ENCODE results near the gene SPON2.

SPON2 gene

DNA sequence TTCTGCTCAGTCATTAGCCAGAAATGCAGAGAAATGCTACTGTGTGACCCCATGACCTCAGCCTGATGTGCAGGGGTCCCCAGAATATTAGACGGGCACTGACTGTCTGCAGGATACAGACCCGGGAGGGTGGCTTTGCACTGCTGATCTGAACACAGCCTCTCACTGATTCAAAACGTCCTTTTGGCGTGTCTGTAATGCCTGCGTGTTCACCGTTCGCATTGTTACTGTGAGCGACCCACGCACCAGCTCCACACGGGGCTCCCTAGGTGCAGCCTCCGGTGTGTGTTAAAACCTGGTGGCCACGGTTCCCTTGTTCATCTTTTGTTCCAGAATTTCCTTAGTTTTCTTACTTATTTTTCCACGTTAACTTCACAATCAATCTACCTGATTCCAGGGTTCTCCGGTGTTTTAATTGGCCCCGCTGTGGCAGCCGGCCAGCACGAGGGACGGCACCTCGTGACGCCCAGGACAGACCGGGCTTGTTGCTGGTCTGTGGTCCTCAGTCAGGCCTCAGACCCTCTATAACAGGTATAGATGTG is 32.0 kb upstream of the SPON2 start:
- no peak for TF ChIP-seq CTCF (IDR thresholded peaks at IDR 0.05; ENCODE audit: insufficient read depth, missing control alignments)
- FAIRE-seq (no peak), DNase-seq (ENCODE audit: insufficient read length, low spot score) (no peak)

GRCh38 chr4:1203026-1203616 is 30.7 kb upstream of the SPON2 start:
- DNase-seq (ENCODE audit: insufficient read length, low spot score), result no peak
- no peak for TF ChIP-seq CTCF (IDR thresholded peaks at IDR 0.05; ENCODE audit: insufficient read depth, missing control alignments)
- no peak for FAIRE-seq

DNA sequence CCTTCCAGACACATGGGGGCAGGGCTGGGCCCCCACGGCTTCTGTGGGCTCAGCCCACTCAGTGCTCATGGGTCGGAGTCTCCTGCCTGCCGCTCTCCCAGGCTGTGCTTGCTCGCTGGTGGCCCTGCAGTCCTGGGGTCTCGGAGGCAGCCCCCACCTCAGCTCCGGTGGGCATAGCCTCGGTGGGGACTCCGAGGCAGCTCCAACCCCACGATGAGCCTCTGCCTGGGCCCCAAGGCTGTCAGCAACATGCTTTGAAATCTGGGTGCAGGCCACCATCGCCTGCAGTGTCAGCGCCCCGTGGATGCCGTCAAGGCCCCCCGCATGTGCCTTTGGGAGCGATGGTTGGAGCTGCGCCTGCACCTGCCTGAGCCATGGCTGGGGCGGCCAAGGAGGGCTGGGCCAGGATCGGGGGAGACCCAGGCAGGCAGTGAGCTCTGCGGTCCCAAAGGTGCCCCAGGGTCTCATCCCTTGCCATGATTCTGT is 30.2 kb upstream of the SPON2 start:
- no peak for FAIRE-seq
- no peak for TF ChIP-seq CTCF (IDR thresholded peaks at IDR 0.05; ENCODE audit: insufficient read depth, missing control alignments)
- no peak for DNase-seq (ENCODE audit: insufficient read length, low spot score)

- FAIRE-seq (no peak), DNase-seq (ENCODE audit: insufficient read length, low spot score) (no peak)
- no peak for TF ChIP-seq CTCF (IDR thresholded peaks at IDR 0.05; ENCODE audit: insufficient read depth, missing control alignments)
Observed at GRCh38 chr4:1201851-1202525, 29.6 kb upstream of the SPON2 start.

DNA sequence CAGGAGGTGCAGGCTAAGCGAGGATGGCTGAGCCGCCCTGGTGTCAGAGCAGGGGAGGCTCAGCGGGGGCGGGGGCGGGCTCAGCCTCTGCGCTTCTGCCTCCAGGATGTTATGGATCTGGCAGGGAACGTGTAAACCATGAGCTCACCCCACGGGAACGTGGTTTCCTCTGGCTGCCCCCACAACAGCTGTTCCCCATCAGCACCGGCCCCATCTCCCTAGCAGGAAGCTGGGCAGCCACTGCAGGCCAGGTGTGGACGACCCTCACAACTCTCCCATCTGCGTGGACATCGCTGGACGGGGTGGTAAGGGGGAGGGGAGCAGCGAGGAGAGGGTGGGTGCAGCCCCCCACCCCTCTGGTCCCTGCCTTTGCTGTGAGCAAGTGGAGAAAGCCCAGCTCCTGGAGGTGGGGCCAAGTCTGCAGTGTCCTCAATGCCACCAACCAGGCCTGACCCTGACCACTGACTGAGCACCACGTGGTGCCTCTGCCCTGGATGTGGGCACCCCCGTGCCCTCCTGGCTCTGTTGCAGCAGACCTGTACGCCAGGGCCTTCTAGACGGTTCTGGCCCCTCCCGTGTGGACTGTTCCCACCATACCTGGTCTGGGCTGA is 28.1 kb upstream of the SPON2 start:
- no peak for TF ChIP-seq CTCF (IDR thresholded peaks at IDR 0.05; ENCODE audit: insufficient read depth, missing control alignments)
- no peak for FAIRE-seq
- no peak for DNase-seq (ENCODE audit: insufficient read length, low spot score)

GRCh38 chr4:1199556-1200331 is 27.4 kb upstream of the SPON2 start:
- no peak for FAIRE-seq
- TF ChIP-seq CTCF (IDR thresholded peaks at IDR 0.05; ENCODE audit: insufficient read depth, missing control alignments), result no peak
- no peak for DNase-seq (ENCODE audit: insufficient read length, low spot score)
